ENCODE data around the gene DMPK.

DMPK gene

GRCh38 chr19:45782162-45782691, at the start of gene DMPK:
DMPK (minus strand) TSS chr19:45782490; CDS start chr19:45782352, 138 bp downstream.
- H3K4me1 ChIP-seq (ENCODE audit: control insufficient read depth, low read depth, low read length) = peaks cover 14% of the 10 kb centered on the region
- no peak within 1 kb of the TSS for H3K4me3 ChIP-seq (ENCODE audit: low read length)
- peaks cover 10% of the 10 kb centered on the region for H3K27me3 ChIP-seq (ENCODE audit: control insufficient read depth, insufficient read depth, low read length)
- H3K27ac ChIP-seq (ENCODE audit: low read length) = no peak within 1 kb of the TSS
- H3K9ac ChIP-seq (ENCODE audit: low read length) = no peak within 1 kb of the TSS
- H3K36me3 ChIP-seq (ENCODE audit: control insufficient read depth, low read depth, low read length) = peaks cover 20% of the 10 kb centered on the region
- H3K9me3 ChIP-seq (ENCODE audit: control insufficient read depth, low read depth, low read length) = no peaks in the 10 kb centered on the region

GRCh38 chr19:45828945-45829344, 46.7 kb upstream of the DMPK start:
- H3K27ac ChIP-seq (ENCODE audit: low read length) = no peak overlapping the region
- no peaks in the 10 kb centered on the region for H3K4me1 ChIP-seq (ENCODE audit: control insufficient read depth, low read depth, low read length)
- no peaks in the 10 kb centered on the region for H3K9me3 ChIP-seq (ENCODE audit: control insufficient read depth, low read depth, low read length)
- H3K4me3 ChIP-seq (ENCODE audit: low read length) = no peak overlapping the region
- H3K27me3 ChIP-seq (ENCODE audit: control insufficient read depth, insufficient read depth, low read length) = no peaks in the 10 kb centered on the region
- H3K9ac ChIP-seq (ENCODE audit: low read length) = no peak overlapping the region
- peaks cover 78% of the 10 kb centered on the region for H3K36me3 ChIP-seq (ENCODE audit: control insufficient read depth, low read depth, low read length)

GRCh38 chr19:45828523-45828922, 46.2 kb upstream of the DMPK start:
- Histone ChIP-seq H3K9ac (ENCODE audit: low read length) (no peak overlapping the region), H3K9me3 (ENCODE audit: control insufficient read depth, low read depth, low read length) (no peaks in the 10 kb centered on the region), H3K4me3 (ENCODE audit: low read length) (no peak overlapping the region), H3K27me3 (ENCODE audit: control insufficient read depth, insufficient read depth, low read length) (no peaks in the 10 kb centered on the region), H3K4me1 (ENCODE audit: control insufficient read depth, low read depth, low read length) (no peaks in the 10 kb centered on the region), H3K36me3 (ENCODE audit: control insufficient read depth, low read depth, low read length) (peaks cover 82% of the 10 kb centered on the region), H3K27ac (ENCODE audit: low read length) (no peak overlapping the region)

GRCh38 chr19:45827459-45828093, 45.3 kb upstream of the DMPK start:
- no peak overlapping the region for H3K27ac ChIP-seq (ENCODE audit: low read length)
- H3K9ac ChIP-seq (ENCODE audit: low read length) = no peak overlapping the region
- H3K4me3 ChIP-seq (ENCODE audit: low read length) = no peak overlapping the region
- peaks cover 90% of the 10 kb centered on the region for H3K36me3 ChIP-seq (ENCODE audit: control insufficient read depth, low read depth, low read length)
- no peaks in the 10 kb centered on the region for H3K4me1 ChIP-seq (ENCODE audit: control insufficient read depth, low read depth, low read length)
- H3K27me3 ChIP-seq (ENCODE audit: control insufficient read depth, insufficient read depth, low read length) = no peaks in the 10 kb centered on the region
- no peaks in the 10 kb centered on the region for H3K9me3 ChIP-seq (ENCODE audit: control insufficient read depth, low read depth, low read length)

GRCh38 chr19:45826934-45827333, 44.6 kb upstream of the DMPK start:
- Histone ChIP-seq H3K4me1 (ENCODE audit: control insufficient read depth, low read depth, low read length) (no peaks in the 10 kb centered on the region), H3K36me3 (ENCODE audit: control insufficient read depth, low read depth, low read length) (peaks cover 87% of the 10 kb centered on the region), H3K9ac (ENCODE audit: low read length) (no peak overlapping the region), H3K4me3 (ENCODE audit: low read length) (no peak overlapping the region), H3K27ac (ENCODE audit: low read length) (no peak overlapping the region), H3K27me3 (ENCODE audit: control insufficient read depth, insufficient read depth, low read length) (no peaks in the 10 kb centered on the region), H3K9me3 (ENCODE audit: control insufficient read depth, low read depth, low read length) (no peaks in the 10 kb centered on the region)

- Histone ChIP-seq H3K4me3 (ENCODE audit: low read length) (no peak overlapping the region), H3K27me3 (ENCODE audit: control insufficient read depth, insufficient read depth, low read length) (no peaks in the 10 kb centered on the region), H3K4me1 (ENCODE audit: control insufficient read depth, low read depth, low read length) (no peaks in the 10 kb centered on the region), H3K9ac (ENCODE audit: low read length) (no peak overlapping the region), H3K27ac (ENCODE audit: low read length) (no peak overlapping the region), H3K9me3 (ENCODE audit: control insufficient read depth, low read depth, low read length) (no peaks in the 10 kb centered on the region), H3K36me3 (ENCODE audit: control insufficient read depth, low read depth, low read length) (peaks cover 82% of the 10 kb centered on the region)
Observed at GRCh38 chr19:45825917-45826893, 43.9 kb upstream of the DMPK start.

GRCh38 chr19:45825263-45825605, 42.9 kb upstream of the DMPK start:
- H3K4me3 ChIP-seq (ENCODE audit: low read length) = no peak overlapping the region
- H3K27me3 ChIP-seq (ENCODE audit: control insufficient read depth, insufficient read depth, low read length) = no peaks in the 10 kb centered on the region
- H3K4me1 ChIP-seq (ENCODE audit: control insufficient read depth, low read depth, low read length) = no peaks in the 10 kb centered on the region
- no peak overlapping the region for H3K9ac ChIP-seq (ENCODE audit: low read length)
- no peak overlapping the region for H3K27ac ChIP-seq (ENCODE audit: low read length)
- H3K9me3 ChIP-seq (ENCODE audit: control insufficient read depth, low read depth, low read length) = no peaks in the 10 kb centered on the region
- H3K36me3 ChIP-seq (ENCODE audit: control insufficient read depth, low read depth, low read length) = peaks cover 77% of the 10 kb centered on the region

- no peak overlapping the region for H3K9ac ChIP-seq (ENCODE audit: low read length)
- no peak overlapping the region for H3K4me3 ChIP-seq (ENCODE audit: low read length)
- H3K27me3 ChIP-seq (ENCODE audit: control insufficient read depth, insufficient read depth, low read length) = no peaks in the 10 kb centered on the region
- no peaks in the 10 kb centered on the region for H3K9me3 ChIP-seq (ENCODE audit: control insufficient read depth, low read depth, low read length)
- peaks cover 71% of the 10 kb centered on the region for H3K36me3 ChIP-seq (ENCODE audit: control insufficient read depth, low read depth, low read length)
- H3K27ac ChIP-seq (ENCODE audit: low read length) = no peak overlapping the region
- H3K4me1 ChIP-seq (ENCODE audit: control insufficient read depth, low read depth, low read length) = no peaks in the 10 kb centered on the region
Observed at GRCh38 chr19:45824531-45825262, 42.4 kb upstream of the DMPK start.

- H3K36me3 ChIP-seq (ENCODE audit: control insufficient read depth, low read depth, low read length) = peaks cover 65% of the 10 kb centered on the region
- H3K4me3 ChIP-seq (ENCODE audit: low read length) = no peak overlapping the region
- H3K9me3 ChIP-seq (ENCODE audit: control insufficient read depth, low read depth, low read length) = no peaks in the 10 kb centered on the region
- no peak overlapping the region for H3K27ac ChIP-seq (ENCODE audit: low read length)
- no peaks in the 10 kb centered on the region for H3K27me3 ChIP-seq (ENCODE audit: control insufficient read depth, insufficient read depth, low read length)
- no peaks in the 10 kb centered on the region for H3K4me1 ChIP-seq (ENCODE audit: control insufficient read depth, low read depth, low read length)
- no peak overlapping the region for H3K9ac ChIP-seq (ENCODE audit: low read length)
Observed at GRCh38 chr19:45824041-45824471, 41.8 kb upstream of the DMPK start.

GRCh38 chr19:45823182-45823581, 40.9 kb upstream of the DMPK start:
- peaks cover 3% of the 10 kb centered on the region for H3K4me1 ChIP-seq (ENCODE audit: control insufficient read depth, low read depth, low read length)
- H3K27ac ChIP-seq (ENCODE audit: low read length) = no peak overlapping the region

GRCh38 chr19:45822716-45823115, 40.4 kb upstream of the DMPK start:
- Histone ChIP-seq H3K4me3 (ENCODE audit: low read length) (no peak overlapping the region), H3K9ac (ENCODE audit: low read length) (no peak overlapping the region), H3K36me3 (ENCODE audit: control insufficient read depth, low read depth, low read length) (peaks cover 52% of the 10 kb centered on the region), H3K9me3 (ENCODE audit: control insufficient read depth, low read depth, low read length) (no peaks in the 10 kb centered on the region), H3K27ac (ENCODE audit: low read length) (no peak overlapping the region), H3K4me1 (ENCODE audit: control insufficient read depth, low read depth, low read length) (peaks cover 8% of the 10 kb centered on the region), H3K27me3 (ENCODE audit: control insufficient read depth, insufficient read depth, low read length) (no peaks in the 10 kb centered on the region)

More at GRCh38 chr19:45823182-45823581, 40.9 kb upstream of the DMPK start:
- peaks cover 56% of the 10 kb centered on the region for H3K36me3 ChIP-seq (ENCODE audit: control insufficient read depth, low read depth, low read length)
- H3K27me3 ChIP-seq (ENCODE audit: control insufficient read depth, insufficient read depth, low read length) = no peaks in the 10 kb centered on the region
- H3K9me3 ChIP-seq (ENCODE audit: control insufficient read depth, low read depth, low read length) = no peaks in the 10 kb centered on the region
- no peak overlapping the region for H3K9ac ChIP-seq (ENCODE audit: low read length)
- no peak overlapping the region for H3K4me3 ChIP-seq (ENCODE audit: low read length)
